OCI-LY1 (cell line): ENCODE measurements around the gene LMX1A.

ENCODE experiments used
- H2AFZ ChIP-seq: fragments of 200-600 bp; sonication (generic), shearing (Covaris generic); 2 replicates; pipeline ENCODE4 v1.6.0; 2014; ENCODE audit warnings: antibody characterized with exemption, mild to moderate bottlenecking, low read length
- H3F3A ChIP-seq: fragments of 200-600 bp; sonication (generic), shearing (Covaris generic); 2 replicates; pipeline ENCODE4 v1.6.0; 2014; ENCODE audit warnings: mild to moderate bottlenecking, antibody characterized with exemption, low read length, moderate library complexity; ENCODE audit not compliant: insufficient read depth
- H3K27ac ChIP-seq: fragments of 200-600 bp; sonication (generic); 2 replicates; pipeline ENCODE4 v1.5.1; 2014; ENCODE audit warnings: low read length, mixed run types, mild to moderate bottlenecking, low read depth; ENCODE audit not compliant: poor library complexity, severe bottlenecking
- H3K27me3 ChIP-seq: fragments of 200-600 bp; sonication (generic); 2 replicates; pipeline ENCODE4 v1.6.0; 2014; ENCODE audit warnings: antibody characterized with exemption, mild to moderate bottlenecking, low read length, moderate library complexity; ENCODE audit not compliant: insufficient read depth
- H3K36me3 ChIP-seq: fragments of 200-600 bp; sonication (generic); 2 replicates; pipeline ENCODE4 v1.6.1; 2014; ENCODE audit warnings: mild to moderate bottlenecking, antibody characterized with exemption, low read length, moderate library complexity, mixed read lengths; ENCODE audit not compliant: insufficient read depth
- H3K4me1 ChIP-seq: fragments of 200-600 bp; sonication (generic); 2 replicates; pipeline ENCODE4 v1.5.1; 2014; ENCODE audit warnings: mild to moderate bottlenecking, low read length, moderate library complexity; ENCODE audit not compliant: insufficient read depth, severe bottlenecking
- H3K4me2 ChIP-seq: fragments of 200-600 bp; sonication (generic), shearing (Covaris generic); 2 replicates; pipeline ENCODE4 v1.6.1; 2014; ENCODE audit warnings: low read length
- H3K4me3 ChIP-seq: fragments of 200-600 bp; sonication (generic); 2 replicates; pipeline ENCODE4 v1.5.1; 2014; ENCODE audit warnings: low read length, low read depth, mild to moderate bottlenecking, mixed read lengths; ENCODE audit not compliant: poor library complexity, severe bottlenecking
- H3K79me2 ChIP-seq: fragments of 200-600 bp; shearing (Covaris generic); 2 replicates; pipeline ENCODE4 v1.6.1; 2016; ENCODE audit warnings: mixed run types, low read length, mixed read lengths; ENCODE audit not compliant: insufficient read depth
- H3K9ac ChIP-seq: fragments of 200-600 bp; sonication (generic), shearing (Covaris generic); 2 replicates; pipeline ENCODE4 v1.6.1; 2014; ENCODE audit warnings: mild to moderate bottlenecking, low read length, mixed read lengths
- H3K9me2 ChIP-seq: fragments of 200-600 bp; sonication (generic), shearing (Covaris generic); 2 replicates; pipeline ENCODE4 v1.6.1; 2014; ENCODE audit warnings: low read depth, mild to moderate bottlenecking, low read length, mixed read lengths
- H3K9me3 ChIP-seq: fragments of 200-600 bp; shearing (Covaris generic); 2 replicates; pipeline ENCODE4 v1.6.1; 2014; ENCODE audit warnings: low read length, mixed read lengths
- H4K20me1 ChIP-seq: fragments of 200-600 bp; sonication (generic), shearing (Covaris generic); 2 replicates; pipeline ENCODE4 v1.6.0; 2016; ENCODE audit warnings: mild to moderate bottlenecking, low read length; ENCODE audit not compliant: insufficient read depth
- EZH2 ChIP-seq: fragments of 200-600 bp; sonication (generic), shearing (Covaris generic); IDR thresholded peaks from 2 replicates; pipeline ENCODE4 v1.8.0; 2017; ENCODE audit warnings: borderline replicate concordance, mixed run types, mild to moderate bottlenecking, antibody characterized with exemption, low read length, moderate library complexity, mixed read lengths
- TF ChIP-seq, protein P1 (sequence below): fragments of 200-600 bp; sonication (generic), shearing (Covaris generic); IDR thresholded peaks from 2 replicates; pipeline ENCODE4 v1.5.1; 2017; ENCODE audit warnings: mild to moderate bottlenecking, antibody characterized with exemption, low read length, moderate library complexity, mixed read lengths

The LMX1A gene

DNA sequence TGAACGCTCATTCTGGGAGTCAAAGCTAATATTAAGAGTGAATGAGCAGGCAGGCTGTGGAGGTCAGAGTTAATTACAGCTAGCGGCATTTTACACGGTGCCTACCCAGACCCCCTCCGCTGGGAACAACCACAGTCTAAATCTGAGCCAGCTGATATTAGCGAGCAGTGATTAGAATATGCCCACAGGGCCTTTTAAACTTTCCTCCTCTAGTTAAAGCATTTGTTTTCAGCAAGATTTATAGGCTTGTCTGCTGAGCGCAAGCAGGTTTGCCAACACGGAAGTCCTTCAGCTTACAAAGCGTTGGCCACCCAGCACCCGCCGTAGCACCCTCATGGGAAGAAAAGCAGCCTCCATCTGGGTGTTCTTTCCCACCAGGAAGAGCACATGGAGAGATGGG, 72.1 kb downstream of the LMX1A start:
- Histone ChIP-seq H4K20me1 (no peaks in the 10 kb centered on the region), H3K9me2 (no peaks in the 10 kb centered on the region), H3K4me1 (no peaks in the 10 kb centered on the region), H3F3A (no peaks in the 10 kb centered on the region), H3K4me2 (no peak overlapping the region), H3K9ac (no peak overlapping the region), H3K9me3 (no peaks in the 10 kb centered on the region), H3K79me2 (no peaks in the 10 kb centered on the region), H3K4me3 (no peak overlapping the region), H3K36me3 (no peaks in the 10 kb centered on the region), H2AFZ (no peak overlapping the region), H3K27ac (no peak overlapping the region), H3K27me3 (no peaks in the 10 kb centered on the region)
- TF ChIP-seq, protein P1, sequence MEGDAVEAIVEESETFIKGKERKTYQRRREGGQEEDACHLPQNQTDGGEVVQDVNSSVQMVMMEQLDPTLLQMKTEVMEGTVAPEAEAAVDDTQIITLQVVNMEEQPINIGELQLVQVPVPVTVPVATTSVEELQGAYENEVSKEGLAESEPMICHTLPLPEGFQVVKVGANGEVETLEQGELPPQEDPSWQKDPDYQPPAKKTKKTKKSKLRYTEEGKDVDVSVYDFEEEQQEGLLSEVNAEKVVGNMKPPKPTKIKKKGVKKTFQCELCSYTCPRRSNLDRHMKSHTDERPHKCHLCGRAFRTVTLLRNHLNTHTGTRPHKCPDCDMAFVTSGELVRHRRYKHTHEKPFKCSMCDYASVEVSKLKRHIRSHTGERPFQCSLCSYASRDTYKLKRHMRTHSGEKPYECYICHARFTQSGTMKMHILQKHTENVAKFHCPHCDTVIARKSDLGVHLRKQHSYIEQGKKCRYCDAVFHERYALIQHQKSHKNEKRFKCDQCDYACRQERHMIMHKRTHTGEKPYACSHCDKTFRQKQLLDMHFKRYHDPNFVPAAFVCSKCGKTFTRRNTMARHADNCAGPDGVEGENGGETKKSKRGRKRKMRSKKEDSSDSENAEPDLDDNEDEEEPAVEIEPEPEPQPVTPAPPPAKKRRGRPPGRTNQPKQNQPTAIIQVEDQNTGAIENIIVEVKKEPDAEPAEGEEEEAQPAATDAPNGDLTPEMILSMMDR: no peak
- TF ChIP-seq EZH2: no peak

DNA sequence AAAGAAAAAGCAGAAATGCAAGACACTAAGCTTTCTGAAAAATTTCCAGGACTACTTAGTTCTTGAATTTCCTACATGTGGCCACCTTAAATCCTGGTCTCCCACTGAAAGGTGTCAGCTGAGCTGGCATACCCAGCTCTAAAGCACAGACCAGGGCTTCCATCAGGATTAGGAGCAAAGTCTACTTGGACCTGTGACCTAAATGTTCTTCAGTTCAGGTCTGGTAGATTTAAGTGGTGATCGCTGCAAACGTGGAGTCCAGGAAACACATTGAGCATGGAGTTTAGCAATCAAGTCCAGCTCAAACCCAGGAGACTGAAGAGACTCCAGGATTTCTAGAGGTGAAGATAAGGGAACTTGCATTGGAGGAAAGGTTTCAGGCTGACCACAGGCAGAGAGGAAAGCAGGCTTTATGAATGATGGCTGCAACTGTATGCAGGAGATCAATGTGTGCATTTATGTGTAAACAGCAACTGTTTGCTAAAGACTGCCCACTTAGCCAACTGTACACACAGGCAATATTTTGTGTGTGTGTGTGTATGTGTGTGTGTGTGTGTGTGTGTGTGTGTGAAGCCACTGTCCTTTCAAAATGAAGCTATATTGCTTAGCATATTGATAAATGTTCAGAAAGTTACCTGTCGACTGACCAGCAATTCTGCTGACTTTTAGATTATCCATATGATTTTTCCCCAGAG, 75.2 kb downstream of the LMX1A start:
- Histone ChIP-seq H3K27me3 (no peaks in the 10 kb centered on the region), H3K79me2 (no peaks in the 10 kb centered on the region), H2AFZ (no peak overlapping the region), H3F3A (no peaks in the 10 kb centered on the region), H3K36me3 (no peaks in the 10 kb centered on the region), H3K4me1 (no peaks in the 10 kb centered on the region), H4K20me1 (no peaks in the 10 kb centered on the region), H3K4me2 (no peak overlapping the region), H3K9me2 (no peaks in the 10 kb centered on the region), H3K9ac (no peak overlapping the region), H3K9me3 (no peaks in the 10 kb centered on the region), H3K27ac (no peak overlapping the region), H3K4me3 (no peak overlapping the region)
- TF ChIP-seq, protein P1: no peak
- no peak for TF ChIP-seq EZH2

DNA sequence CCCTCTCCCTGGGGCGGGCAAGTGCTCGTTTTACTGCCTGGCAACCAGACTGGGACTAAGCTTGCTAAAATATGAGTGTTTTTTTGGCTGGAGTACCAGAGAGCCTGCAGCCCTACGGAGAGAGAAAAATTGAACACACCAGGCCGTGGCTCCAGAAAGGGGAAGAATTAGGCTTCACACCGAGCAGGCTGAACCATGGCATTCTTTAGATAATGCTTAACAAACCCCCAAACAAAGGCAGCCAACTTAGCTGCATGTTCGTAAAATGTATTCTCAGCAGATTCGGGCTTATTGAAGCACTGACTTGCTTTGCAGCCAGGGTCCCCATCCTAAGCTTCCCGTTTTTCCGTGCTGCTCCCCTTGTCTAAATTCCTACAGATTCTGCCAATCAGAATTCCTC, 76.6 kb downstream of the LMX1A start:
- H3K79me2 ChIP-seq: no peaks in the 10 kb centered on the region
- no peaks in the 10 kb centered on the region for H3K36me3 ChIP-seq
- no peaks in the 10 kb centered on the region for H3K27me3 ChIP-seq
- no peaks in the 10 kb centered on the region for H3K9me3 ChIP-seq
- H3K9ac ChIP-seq: no peak overlapping the region
- H3K9me2 ChIP-seq: no peaks in the 10 kb centered on the region
- no peaks in the 10 kb centered on the region for H3K4me1 ChIP-seq
- no peak overlapping the region for H3K4me2 ChIP-seq
- H3K27ac ChIP-seq: no peak overlapping the region
- TF ChIP-seq EZH2: no peak
- TF ChIP-seq, protein P1: no peak
- H2AFZ ChIP-seq: no peak overlapping the region
- H3K4me3 ChIP-seq: no peak overlapping the region
- no peaks in the 10 kb centered on the region for H3F3A ChIP-seq
- no peaks in the 10 kb centered on the region for H4K20me1 ChIP-seq
